ENCODE results near the gene DLAT. TPM values are rescaled to one million over a fixed set of nuclear protein-coding genes. Genes with fewer than 3 reads are reported as not detected.
A peak's percentile ranks its signal among the peaks of the same experiment; 100 is the strongest.
"Not testable (repeated sequence)": the region's sequence is repeated elsewhere in the genome, so short reads cannot be mapped to it uniquely, and the experiment has no call there.

The DLAT gene
- total RNA-seq, 1 donor from 2014 or later, result 24.5 TPM

GRCh38 chr11:112019066-112019465, 6.1 kb upstream of the DLAT start:
- FAIRE-seq (no peak), DNase-seq (ENCODE audit: low read depth) (no peak)

DNA sequence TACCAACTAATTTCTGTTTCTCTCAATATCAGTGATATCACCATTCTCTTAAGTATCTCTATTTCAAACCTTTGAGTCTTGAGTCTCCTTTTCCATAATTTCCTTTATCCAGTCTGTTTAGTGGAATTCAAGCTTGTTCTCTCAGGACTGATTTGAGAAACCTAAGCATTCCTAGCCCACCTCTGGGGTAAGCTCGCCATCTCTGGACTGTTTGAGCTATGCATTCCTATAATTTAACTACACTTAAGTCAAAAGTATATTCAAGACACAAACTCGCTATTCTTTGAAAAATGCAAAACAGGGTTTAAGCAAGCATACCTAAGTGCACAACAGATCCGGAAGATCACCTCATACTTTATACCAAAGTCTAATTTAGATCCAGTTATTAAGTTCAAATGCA, 2.1 kb upstream of the DLAT start:
- H3K4me3 ChIP-seq (ENCODE audit: low read depth, low read length), result no peak overlapping the region
- DNase-seq (ENCODE audit: low read depth), result no peak
- TF ChIP-seq, protein P1, sequence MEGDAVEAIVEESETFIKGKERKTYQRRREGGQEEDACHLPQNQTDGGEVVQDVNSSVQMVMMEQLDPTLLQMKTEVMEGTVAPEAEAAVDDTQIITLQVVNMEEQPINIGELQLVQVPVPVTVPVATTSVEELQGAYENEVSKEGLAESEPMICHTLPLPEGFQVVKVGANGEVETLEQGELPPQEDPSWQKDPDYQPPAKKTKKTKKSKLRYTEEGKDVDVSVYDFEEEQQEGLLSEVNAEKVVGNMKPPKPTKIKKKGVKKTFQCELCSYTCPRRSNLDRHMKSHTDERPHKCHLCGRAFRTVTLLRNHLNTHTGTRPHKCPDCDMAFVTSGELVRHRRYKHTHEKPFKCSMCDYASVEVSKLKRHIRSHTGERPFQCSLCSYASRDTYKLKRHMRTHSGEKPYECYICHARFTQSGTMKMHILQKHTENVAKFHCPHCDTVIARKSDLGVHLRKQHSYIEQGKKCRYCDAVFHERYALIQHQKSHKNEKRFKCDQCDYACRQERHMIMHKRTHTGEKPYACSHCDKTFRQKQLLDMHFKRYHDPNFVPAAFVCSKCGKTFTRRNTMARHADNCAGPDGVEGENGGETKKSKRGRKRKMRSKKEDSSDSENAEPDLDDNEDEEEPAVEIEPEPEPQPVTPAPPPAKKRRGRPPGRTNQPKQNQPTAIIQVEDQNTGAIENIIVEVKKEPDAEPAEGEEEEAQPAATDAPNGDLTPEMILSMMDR (IDR thresholded peaks at IDR 0.05; ENCODE audit: insufficient read depth, low read length, severe bottlenecking), result no peak
- no peaks in the 10 kb centered on the region for H3K27me3 ChIP-seq (ENCODE audit: control insufficient read depth, insufficient read depth, low read length)
- no peak for FAIRE-seq
- H3K36me3 ChIP-seq (ENCODE audit: control insufficient read depth, insufficient read depth, low read length), result peaks cover 1% of the 10 kb centered on the region

More at GRCh38 chr11:112019066-112019465, 6.1 kb upstream of the DLAT start:
- TF ChIP-seq, protein P1 (IDR thresholded peaks at IDR 0.05; ENCODE audit: insufficient read depth, low read length, severe bottlenecking), result no peak
- Histone ChIP-seq H3K4me3 (ENCODE audit: low read depth, low read length) (no peak overlapping the region), H3K27me3 (ENCODE audit: control insufficient read depth, insufficient read depth, low read length) (no peaks in the 10 kb centered on the region), H3K36me3 (ENCODE audit: control insufficient read depth, insufficient read depth, low read length) (peaks cover 1% of the 10 kb centered on the region)

GRCh38 chr11:112024178-112024772, 933 bp upstream of the DLAT start:
- TF ChIP-seq, protein P1 (IDR thresholded peaks at IDR 0.05; ENCODE audit: insufficient read depth, low read length, severe bottlenecking), result no peak
- no peak for FAIRE-seq
- peaks cover 6% of the 10 kb centered on the region for H3K36me3 ChIP-seq (ENCODE audit: control insufficient read depth, insufficient read depth, low read length)
- no peak for DNase-seq (ENCODE audit: low read depth)
- H3K4me3 ChIP-seq (ENCODE audit: low read depth, low read length), result peak overlapping the region; percentile 94
- no peaks in the 10 kb centered on the region for H3K27me3 ChIP-seq (ENCODE audit: control insufficient read depth, insufficient read depth, low read length)

GRCh38 chr11:112025707-112026106, 499 bp downstream of the DLAT start:
- TF ChIP-seq, protein P1 (IDR thresholded peaks at IDR 0.05; ENCODE audit: insufficient read depth, low read length, severe bottlenecking), result no peak
- peak; percentile 22 for DNase-seq (ENCODE audit: low read depth)
- no peak for FAIRE-seq
- peaks cover 9% of the 10 kb centered on the region for H3K36me3 ChIP-seq (ENCODE audit: control insufficient read depth, insufficient read depth, low read length)
- H3K4me3 ChIP-seq (ENCODE audit: low read depth, low read length), result peak overlapping the region; percentile 94
- H3K27me3 ChIP-seq (ENCODE audit: control insufficient read depth, insufficient read depth, low read length), result no peaks in the 10 kb centered on the region

- not testable (repeated sequence) for H3K4me3 ChIP-seq (ENCODE audit: low read depth, low read length); FAIRE-seq; H3K36me3 ChIP-seq (ENCODE audit: control insufficient read depth, insufficient read depth, low read length); H3K27me3 ChIP-seq (ENCODE audit: control insufficient read depth, insufficient read depth, low read length); DNase-seq (ENCODE audit: low read depth)
Observed at GRCh38 chr11:112026784-112027410, 1.7 kb downstream of the DLAT start.

GRCh38 chr11:112029460-112029859, 4.3 kb downstream of the DLAT start:
- FAIRE-seq, result no peak
- DNase-seq (ENCODE audit: low read depth), result no peak
- TF ChIP-seq, protein P1 (IDR thresholded peaks at IDR 0.05; ENCODE audit: insufficient read depth, low read length, severe bottlenecking), result no peak
- Histone ChIP-seq H3K36me3 (ENCODE audit: control insufficient read depth, insufficient read depth, low read length) (peaks cover 13% of the 10 kb centered on the region), H3K4me3 (ENCODE audit: low read depth, low read length) (no peak overlapping the region), H3K27me3 (ENCODE audit: control insufficient read depth, insufficient read depth, low read length) (no peaks in the 10 kb centered on the region)

Data from bronchial epithelial cell (primary cell).